HS-27A (cell line): Measurements from ENCODE around the gene MAGI2.

Experiments used
- DNase-seq: peaks from one replicate; pipeline ENCODE4 v3.0.0-alpha.2; 2012; ENCODE audit warnings: low read depth, missing footprints

Gene MAGI2

GRCh38 chr7:78412216-78412858 is 1041.1 kb downstream of the MAGI2 start:
- DNase-seq = no peak

- DNase-seq = no peak
These were observed 1046.4 kb downstream of the MAGI2 start for GRCh38 chr7:78407031-78407430.

- DNase-seq = no peak
These were observed 1046.9 kb downstream of the MAGI2 start for GRCh38 chr7:78406531-78406930.

GRCh38 chr7:78402096-78402495 is 1051.4 kb downstream of the MAGI2 start:
- no peak for DNase-seq

GRCh38 chr7:78400038-78400437 is 1053.4 kb downstream of the MAGI2 start:
- DNase-seq = no peak

GRCh38 chr7:78399033-78399769 is 1054.3 kb downstream of the MAGI2 start:
- no peak for DNase-seq

GRCh38 chr7:78398576-78398975 is 1054.9 kb downstream of the MAGI2 start:
- no peak for DNase-seq

- DNase-seq = no peak
These were observed 1055.4 kb downstream of the MAGI2 start for GRCh38 chr7:78398081-78398480.

- no peak for DNase-seq
These were observed 1057.3 kb downstream of the MAGI2 start for GRCh38 chr7:78396210-78396609.

GRCh38 chr7:78395298-78396036 is 1058.0 kb downstream of the MAGI2 start:
- no peak for DNase-seq

- DNase-seq = no peak
These were observed 1064.4 kb downstream of the MAGI2 start for GRCh38 chr7:78389022-78389421.

GRCh38 chr7:78386520-78386919 is 1066.9 kb downstream of the MAGI2 start:
- DNase-seq = no peak

- DNase-seq = no peak
These were observed 1070.2 kb downstream of the MAGI2 start for GRCh38 chr7:78383096-78383880.

- DNase-seq = no peak
These were observed 1074.3 kb downstream of the MAGI2 start for GRCh38 chr7:78379148-78379547.

- no peak for DNase-seq
These were observed 1075.9 kb downstream of the MAGI2 start for GRCh38 chr7:78377532-78377931.

GRCh38 chr7:78370936-78371335 is 1082.5 kb downstream of the MAGI2 start:
- DNase-seq = no peak

- DNase-seq = no peak
These were observed 1084.7 kb downstream of the MAGI2 start for GRCh38 chr7:78368771-78369170.

GRCh38 chr7:78367280-78367773 is 1086.1 kb downstream of the MAGI2 start:
- no peak for DNase-seq

GRCh38 chr7:78363866-78364265 is 1089.6 kb downstream of the MAGI2 start:
- no peak for DNase-seq

GRCh38 chr7:78359836-78360235 is 1093.6 kb downstream of the MAGI2 start:
- DNase-seq = no peak

- DNase-seq = no peak
These were observed 1095.8 kb downstream of the MAGI2 start for GRCh38 chr7:78357709-78358108.

GRCh38 chr7:78355834-78356233 is 1097.6 kb downstream of the MAGI2 start:
- DNase-seq = no peak
